IMR-90 (cell line): ENCODE measurements around the gene PRKG2.

Experiments
- BHLHE40 ChIP-seq: fragments of 150-350 bp; IDR thresholded peaks from 2 replicates; pipeline ENCODE4 v1.6.1; 2016; ENCODE audit warnings: mild to moderate bottlenecking, low read depth, low read length
- CHD1 ChIP-seq: IDR thresholded peaks from 2 replicates; pipeline ENCODE4 v1.6.1; 2012; ENCODE audit warnings: low read depth, low read length, improper control_type of control experiment
- CTCF ChIP-seq: conservative IDR thresholded peaks from 2 replicates; pipeline ENCODE4 v1.5.1; 2012; ENCODE audit warnings: mild to moderate bottlenecking, low read depth, low read length, improper control_type of control experiment
- ELK1 ChIP-seq: fragments of 150-350 bp; IDR thresholded peaks from 2 replicates; pipeline ENCODE4 v1.6.1; 2016; ENCODE audit warnings: low read depth, mild to moderate bottlenecking, low read length, moderate library complexity, borderline replicate concordance
- MAFK ChIP-seq: IDR thresholded peaks from 2 replicates; pipeline ENCODE4 v1.6.1; 2012; ENCODE audit warnings: low read depth, low read length, improper control_type of control experiment
- MAZ ChIP-seq: IDR thresholded peaks from 2 replicates; pipeline ENCODE4 v1.6.1; 2012; ENCODE audit warnings: low read depth, mild to moderate bottlenecking, low read length, improper control_type of control experiment, moderate library complexity, borderline replicate concordance
- NFE2L2 ChIP-seq: fragments of 150-350 bp; IDR thresholded peaks from 2 replicates; pipeline ENCODE4 v1.6.1; 2016; ENCODE audit warnings: low read depth, mild to moderate bottlenecking, low read length
- POLR2A ChIP-seq: IDR thresholded peaks from 2 replicates; pipeline ENCODE4 v1.6.1; 2012; ENCODE audit warnings: mild to moderate bottlenecking, low read depth, low read length
- RAD21 ChIP-seq: IDR thresholded peaks from 2 replicates; pipeline ENCODE4 v1.6.1; 2012; ENCODE audit warnings: low read length, improper control_type of control experiment
- RCOR1 ChIP-seq: IDR thresholded peaks from 2 replicates; pipeline ENCODE4 v1.6.1; 2012; ENCODE audit warnings: mild to moderate bottlenecking, low read length, improper control_type of control experiment; ENCODE audit not compliant: insufficient replicate concordance
- RFX5 ChIP-seq: IDR thresholded peaks from 2 replicates; pipeline ENCODE4 v1.8.0; 2012; ENCODE audit warnings: low read depth, mild to moderate bottlenecking, low read length, moderate library complexity
- SMC3 ChIP-seq: fragments of 150-350 bp; IDR thresholded peaks from 2 replicates; pipeline ENCODE4 v1.6.1; 2016; ENCODE audit warnings: low read depth, mild to moderate bottlenecking, antibody characterized with exemption, low read length, moderate library complexity

GRCh38 chr4:81084634-81085033 lies 130.4 kb downstream of the PRKG2 start:
- TF ChIP-seq NFE2L2 (no peak), CTCF (no peak), RCOR1 (no peak), RAD21 (no peak), POLR2A (no peak), ELK1 (no peak), RFX5 (no peak), SMC3 (no peak), CHD1 (no peak), MAFK (no peak), BHLHE40 (no peak), MAZ (no peak)
